Measurements from ENCODE around the gene TNFRSF12A. TPM values are rescaled to one million over a fixed set of nuclear protein-coding genes. Genes with fewer than 3 reads are reported as not detected.
A peak's percentile ranks its signal among the peaks of the same experiment; 100 is the strongest.

The TNFRSF12A gene
- total RNA-seq, 1 experiment from 2014 or later, result 147 TPM

DNA sequence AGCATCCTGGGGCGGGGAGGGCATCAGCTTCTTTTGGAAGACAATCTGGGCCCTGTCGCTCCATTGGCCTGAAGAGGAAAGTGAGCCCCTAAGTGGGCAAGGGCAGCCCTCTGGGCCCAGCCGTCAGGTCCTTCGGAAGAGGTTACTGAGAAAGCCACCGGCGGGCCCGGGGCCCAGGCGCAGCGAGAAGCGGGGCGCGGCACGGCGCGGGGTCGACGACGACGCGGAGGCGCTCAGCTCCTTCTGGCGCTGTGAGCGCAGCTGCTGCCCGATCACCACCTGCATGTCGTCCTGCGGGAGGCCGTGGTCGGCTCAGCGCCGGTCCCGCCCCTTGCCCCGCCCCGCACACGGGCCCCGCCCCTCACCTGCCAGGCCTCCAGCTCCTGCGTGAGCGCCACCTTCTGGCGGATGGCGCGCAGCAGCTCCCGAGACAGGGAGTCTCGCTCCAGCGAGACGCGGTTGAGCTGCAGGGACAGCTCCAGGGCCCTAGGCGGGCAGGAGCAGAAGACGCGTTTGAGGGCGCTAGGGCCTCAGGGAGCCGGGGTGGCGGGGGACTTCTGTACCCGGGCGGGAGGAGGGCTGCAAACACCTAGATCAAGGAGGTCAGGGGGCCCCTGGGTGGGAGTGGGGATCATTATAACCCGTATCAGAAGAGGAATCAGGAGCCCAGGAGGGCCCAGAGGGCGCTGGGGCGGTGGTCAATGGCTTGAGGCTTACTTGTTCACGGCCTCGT, 8.0 kb downstream of the TNFRSF12A start:
- peak; percentile 97 for DNase-seq
- Mint-ChIP-seq H3K36me3 (ENCODE audit: insufficient read depth in 1 of 3, low read depth in 3 of 3) (peaks cover 13 to 38% (median 34%) of the 10 kb centered on the region in 3 experiments), H3K27me3 (ENCODE audit: low read depth) (peaks cover 9% of the 10 kb centered on the region), H3K27ac (no peak overlapping the region), H3K4me3 (peak overlapping the region in 1 of 2 experiments; percentile 51; a peak in 2 of 5 replicates), H3K4me1 (peaks cover 14 to 43% of the 10 kb centered on the region in 2 experiments), H3K9me3 (no peaks in the 10 kb centered on the region)
- no peak overlapping the region for H3K56ac ChIP-seq (ENCODE audit: insufficient read length, low read depth, low read length)
- H3K79me2 ChIP-seq (ENCODE audit: insufficient read depth, low read length), result no peaks in the 10 kb centered on the region
- peaks cover 3% of the 10 kb centered on the region for H4K20me1 ChIP-seq (ENCODE audit: control insufficient read depth, insufficient read depth, insufficient read length)
- H2BK120ac ChIP-seq (ENCODE audit: low read depth, low read length, poor library complexity, severe bottlenecking), result no peak overlapping the region
- no peak overlapping the region for H2BK20ac ChIP-seq (ENCODE audit: low read depth, low read length, poor library complexity, severe bottlenecking)
- no peak overlapping the region for H3K9ac ChIP-seq (ENCODE audit: extremely low read depth, insufficient read length, low read length)
- no peak overlapping the region for H2BK5ac ChIP-seq (ENCODE audit: insufficient read length, low read length)
- H3K4me2 ChIP-seq (ENCODE audit: insufficient read depth, insufficient read length, low read length), result no peak overlapping the region
- H3K79me1 ChIP-seq (ENCODE audit: insufficient read depth, low read depth, low read length, poor library complexity, severe bottlenecking), result no peaks in the 10 kb centered on the region
- no peaks in the 10 kb centered on the region for H3K4me1 ChIP-seq (ENCODE audit: insufficient read depth, low read length)
- H2BK15ac ChIP-seq (ENCODE audit: low read depth, low read length), result no peak overlapping the region
- TF ChIP-seq, protein P1, sequence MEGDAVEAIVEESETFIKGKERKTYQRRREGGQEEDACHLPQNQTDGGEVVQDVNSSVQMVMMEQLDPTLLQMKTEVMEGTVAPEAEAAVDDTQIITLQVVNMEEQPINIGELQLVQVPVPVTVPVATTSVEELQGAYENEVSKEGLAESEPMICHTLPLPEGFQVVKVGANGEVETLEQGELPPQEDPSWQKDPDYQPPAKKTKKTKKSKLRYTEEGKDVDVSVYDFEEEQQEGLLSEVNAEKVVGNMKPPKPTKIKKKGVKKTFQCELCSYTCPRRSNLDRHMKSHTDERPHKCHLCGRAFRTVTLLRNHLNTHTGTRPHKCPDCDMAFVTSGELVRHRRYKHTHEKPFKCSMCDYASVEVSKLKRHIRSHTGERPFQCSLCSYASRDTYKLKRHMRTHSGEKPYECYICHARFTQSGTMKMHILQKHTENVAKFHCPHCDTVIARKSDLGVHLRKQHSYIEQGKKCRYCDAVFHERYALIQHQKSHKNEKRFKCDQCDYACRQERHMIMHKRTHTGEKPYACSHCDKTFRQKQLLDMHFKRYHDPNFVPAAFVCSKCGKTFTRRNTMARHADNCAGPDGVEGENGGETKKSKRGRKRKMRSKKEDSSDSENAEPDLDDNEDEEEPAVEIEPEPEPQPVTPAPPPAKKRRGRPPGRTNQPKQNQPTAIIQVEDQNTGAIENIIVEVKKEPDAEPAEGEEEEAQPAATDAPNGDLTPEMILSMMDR (conservative IDR thresholded peaks at IDR 0.05), result peak; percentile 93
- no peaks in the 10 kb centered on the region for H3K27me3 ChIP-seq (ENCODE audit: insufficient read depth, low read length)
- no peak overlapping the region for H2BK12ac ChIP-seq (ENCODE audit: insufficient read length, low read depth, low read length)
- peaks cover 3% of the 10 kb centered on the region for H3K23me2 ChIP-seq (ENCODE audit: insufficient read length, low read depth, low read length, poor library complexity, severe bottlenecking)
- no peak overlapping the region for H2AFZ ChIP-seq (ENCODE audit: low read length)
- H3K4ac ChIP-seq (ENCODE audit: low read depth, low read length), result no peak overlapping the region
- H3K9me3 ChIP-seq (ENCODE audit: control insufficient read depth, low read depth, low read length), result no peaks in the 10 kb centered on the region
- H2AK5ac ChIP-seq (ENCODE audit: insufficient read length, low read length), result no peak overlapping the region
- H4K8ac ChIP-seq (replicated peaks; ENCODE audit: insufficient read length, low read depth, low read length), result no peak overlapping the region
- no peak overlapping the region for H4K91ac ChIP-seq (ENCODE audit: insufficient read length, low read depth, low read length)
- H3K18ac ChIP-seq (ENCODE audit: insufficient read length, low read depth, low read length), result no peak overlapping the region
- no CpG with 5 or more reads among the region's 58 CpGs for WGBS (ENCODE audit: extremely low coverage, insufficient read length, low lambda C conversion rate)
- H3K23ac ChIP-seq (ENCODE audit: insufficient read length, low read depth, low read length), result no peak overlapping the region
- H3K27ac ChIP-seq (ENCODE audit: insufficient read length, low read depth, low read length), result no peak overlapping the region
- no peak overlapping the region for H3K14ac ChIP-seq (ENCODE audit: insufficient read depth, low read length)
- H4K5ac ChIP-seq (ENCODE audit: insufficient read length, low read depth, low read length), result no peak overlapping the region
- H3T11ph ChIP-seq (ENCODE audit: low read length), result no peak overlapping the region

All from H9 (cell line).